PC-3 (cell line): ENCODE results near the gene TAOK3. TPM values are rescaled to one million over a fixed set of nuclear protein-coding genes. Genes with fewer than 3 reads are reported as not detected.

ENCODE experiments used
- ATAC-seq: fragments of 200-7000 bp; cut with Tn5 transposase; 2 replicates; pipeline ENCODE4 v1.9.1; 2020; ENCODE audit warnings: mild to moderate bottlenecking, moderate library complexity
- BruUV-seq: library from RNA; stranded (reverse); fragments of 400-500 nt; replicated peaks from 2 replicates; lab custom pipeline; 2021; lab: Mats Ljungman, UMichigan
- CTCF ChIA-PET: fragments of 300-600 bp; sonication (Branson Sonifier 250); formaldehyde crosslinking; loops from one replicate; lab custom pipeline; 2022; ENCODE audit warnings: antibody characterized with exemption; lab: Charles Lee
- POLR2A ChIA-PET: fragments of 300-600 bp; sonication (Branson Sonifier 250); formaldehyde crosslinking; loops from one replicate; lab custom pipeline; 2022; ENCODE audit warnings: antibody characterized with exemption; ENCODE audit not compliant: unreplicated experiment; lab: Charles Lee
- DNase-seq: peaks from one replicate; pipeline ENCODE4 v3.0.0-alpha.2; 2015
- H2AFZ ChIP-seq: fragments of 300-600 bp; sonication (generic); 2 replicates; pipeline ENCODE4 v1.6.0; 2016; ENCODE audit warnings: antibody characterized with exemption, low read length
- H3F3A ChIP-seq: fragments of 300-600 bp; sonication (generic); one replicate; pipeline ENCODE4 v1.6.0; 2017; ENCODE audit warnings: antibody characterized with exemption, low read length, control low read depth, mild to moderate bottlenecking; ENCODE audit not compliant: unreplicated experiment
- H3K27ac ChIP-seq: fragments of 300-600 bp; sonication (generic); 2 replicates; pipeline ENCODE4 v1.5.1; 2016; ENCODE audit warnings: mild to moderate bottlenecking, low read length
- H3K27me3 ChIP-seq: fragments of 300-600 bp; sonication (generic); 2 replicates; pipeline ENCODE4 v1.6.1; 2016; ENCODE audit warnings: low read length, mixed read lengths
- H3K36me3 ChIP-seq: fragments of 300-600 bp; sonication (generic); 2 replicates; pipeline ENCODE4 v1.6.1; 2016; ENCODE audit warnings: low read depth, mixed run types, low read length, mixed read lengths
- H3K4me1 ChIP-seq: fragments of 300-600 bp; sonication (generic); 2 replicates; pipeline ENCODE4 v1.5.1; 2016; ENCODE audit warnings: low read length; ENCODE audit not compliant: insufficient read depth
- H3K4me2 ChIP-seq: fragments of 300-600 bp; sonication (generic); 2 replicates; pipeline ENCODE4 v1.6.0; 2016; ENCODE audit warnings: low read length
- H3K4me3 ChIP-seq: fragments of 300-600 bp; sonication (generic); 2 replicates; pipeline ENCODE4 v1.5.1; 2016; ENCODE audit warnings: mild to moderate bottlenecking, low read length, mixed read lengths
- H3K79me2 ChIP-seq: fragments of 300-600 bp; sonication (generic); 2 replicates; pipeline ENCODE4 v1.6.1; 2017; ENCODE audit warnings: low read length, mixed read lengths
- H3K9ac ChIP-seq: fragments of 300-600 bp; sonication (generic); 2 replicates; pipeline ENCODE4 v1.6.0; 2016; ENCODE audit warnings: mild to moderate bottlenecking, low read length
- H3K9me2 ChIP-seq: fragments of 300-600 bp; sonication (generic); replicated peaks from 2 replicates; pipeline ENCODE4 v1.6.1; 2016; ENCODE audit warnings: mixed run types, low read length, mixed read lengths
- H3K9me3 ChIP-seq: fragments of 300-600 bp; sonication (generic); 2 replicates; pipeline ENCODE4 v1.6.1; 2016; ENCODE audit warnings: low read length, mixed read lengths
- H4K20me1 ChIP-seq: fragments of 300-600 bp; sonication (generic); 2 replicates; pipeline ENCODE4 v1.6.1; 2016; ENCODE audit warnings: low read length, mixed read lengths
- CTCF ChIP-seq: fragments of 300-600 bp; sonication (generic); conservative IDR thresholded peaks from 2 replicates; pipeline ENCODE4 v1.5.1; 2017; ENCODE audit warnings: antibody characterized with exemption, low read depth, mild to moderate bottlenecking, low read length
- EZH2 ChIP-seq: fragments of 300-600 bp; sonication (generic); IDR thresholded peaks from one replicate; pipeline ENCODE4 v1.6.1; 2017; ENCODE audit warnings: antibody characterized with exemption, mild to moderate bottlenecking, low read length; ENCODE audit not compliant: unreplicated experiment
- EZH2phosphoT487 ChIP-seq: fragments of 300-600 bp; sonication (generic); IDR thresholded peaks from 2 replicates; pipeline ENCODE4 v1.6.1; 2018; ENCODE audit warnings: mild to moderate bottlenecking, antibody characterized with exemption, low read length, borderline replicate concordance
- intact Hi-C: fragments of 100-400 bp; cut with micrococcal nuclease; formaldehyde crosslinking; loops from 2 replicates; pipeline ENCODE4 v1.9.0; 2023
- total RNA-seq: library from RNA; depleted of rRNA; stranded (reverse); fragments of >200 nt; gene quantifications from 2 replicates; pipeline ENCODE4 v1.2.3, GENCODE V29; 2014

The TAOK3 gene
- total RNA-seq, 1 experiment from 2014 or later, result 27.9 TPM

- no peak for TF ChIP-seq EZH2
- TF ChIP-seq EZH2phosphoT487, result no peak
- no peak for TF ChIP-seq CTCF
- Histone ChIP-seq H3K9me2 (no peaks in the 10 kb centered on the region), H4K20me1 (peaks cover 14% of the 10 kb centered on the region; the same call in 1 of the 2 replicates), H3K9ac (peak overlapping the region; percentile 94), H3K79me2 (peaks cover 46% of the 10 kb centered on the region), H3K4me3 (peak overlapping the region; percentile 97), H3K36me3 (peaks cover 22% of the 10 kb centered on the region), H3F3A (no peaks in the 10 kb centered on the region), H3K27ac (no peak overlapping the region), H2AFZ (0 out of 2 replicates have a peak overlapping the region, but pooled peaks have one; percentile 99), H3K9me3 (no peaks in the 10 kb centered on the region), H3K4me1 (peaks cover 19% of the 10 kb centered on the region), H3K27me3 (no peaks in the 10 kb centered on the region), H3K4me2 (peak overlapping the region; percentile 93)
- CTCF ChIA-PET, result no interaction called here
- TSS peak; percentile 71 for BruUV-seq
- intact Hi-C loops, result loop anchor here (2.0 to 5.0 kb wide), 2 partner anchors 32 to 75 kb away; partner anchors contain the start of genes VSIG10 and WSB2
- ATAC-seq (no peak), DNase-seq (no peak)
- POLR2A ChIA-PET, result interaction anchor here (0.6 kb wide), 1 partner anchor 78 kb away, joined by 3 read pairs; no protein-coding TSS in a partner anchor
Measured at GRCh38 chr12:118137148-118137678, 235.5 kb downstream of the TAOK3 start.

- peak; percentile 54 for DNase-seq
- Histone ChIP-seq H3K9ac (peak overlapping the region; percentile 94), H3K79me2 (peaks cover 46% of the 10 kb centered on the region), H4K20me1 (peaks cover 14% of the 10 kb centered on the region; the same call in 1 of the 2 replicates), H3K9me2 (no peaks in the 10 kb centered on the region), H3K36me3 (peaks cover 22% of the 10 kb centered on the region), H3K4me3 (peak overlapping the region; percentile 97), H3K4me1 (peaks cover 25% of the 10 kb centered on the region), H3K27ac (0 out of 2 replicates have a peak overlapping the region, but pooled peaks have one; percentile 1), H2AFZ (peak overlapping the region; percentile 99), H3K27me3 (no peaks in the 10 kb centered on the region), H3K9me3 (no peaks in the 10 kb centered on the region), H3K4me2 (peak overlapping the region; percentile 93), H3F3A (no peaks in the 10 kb centered on the region)
- TF ChIP-seq CTCF, result no peak
- TF ChIP-seq EZH2phosphoT487, result no peak
- no peak for TF ChIP-seq EZH2
- ATAC-seq, result peak; percentile 39
- intact Hi-C loops, result loop anchor here (2.0 to 5.0 kb wide), 2 partner anchors 32 to 74 kb away; partner anchors contain the start of genes VSIG10 and WSB2
- ChIA-PET POLR2A (no interaction called here), CTCF (interaction anchor here (0.6 to 1.1 kb wide), 4 partner anchors 12 to 45 kb away, joined by 3 to 9 read pairs (median 4); no protein-coding TSS in a partner anchor)
- BruUV-seq, result no TSS peak
Measured at GRCh38 chr12:118136559-118137003, 236.1 kb downstream of the TAOK3 start.
